ENCODE data around the gene RNF10. TPM values are rescaled to one million over a fixed set of nuclear protein-coding genes. Genes with fewer than 3 reads are reported as not detected.
"Not testable (repeated sequence)": the region's sequence is repeated elsewhere in the genome, so short reads cannot be mapped to it uniquely, and the experiment has no call there.

RNF10 gene
- total RNA-seq, result 331 TPM

- peak; percentile 92 for ATAC-seq
- intact Hi-C loops (cut with DNase I), result no loop called here
- peak; percentile 89 for DNase-seq (ENCODE audit: low spot score)
Measured at GRCh38 chr12:120534203-120534702, at the start of gene RNF10. RNF10 (plus strand) TSS chr12:120534356; CDS start chr12:120534812, 456 bp downstream.

GRCh38 chr12:120485961-120486881 is 47.9 kb upstream of the RNF10 start:
- intact Hi-C loops (cut with DNase I), result no loop called here
- DNase-seq (ENCODE audit: low spot score) (no peak), ATAC-seq (no peak)

GRCh38 chr12:120487552-120487951 is 46.6 kb upstream of the RNF10 start:
- DNase-seq (ENCODE audit: low spot score); ATAC-seq; intact Hi-C loops (cut with DNase I): not testable (repeated sequence)

- intact Hi-C loops (cut with DNase I), result no loop called here
- no peak for ATAC-seq
- no peak for DNase-seq (ENCODE audit: low spot score)
Measured at GRCh38 chr12:120488057-120488640, 46.0 kb upstream of the RNF10 start.

GRCh38 chr12:120489018-120489417 is 45.1 kb upstream of the RNF10 start:
- no peak for DNase-seq (ENCODE audit: low spot score)
- ATAC-seq, result no peak
- intact Hi-C loops (cut with DNase I), result no loop called here

GRCh38 chr12:120490325-120490724 is 43.8 kb upstream of the RNF10 start:
- intact Hi-C loops (cut with DNase I), result no loop called here
- DNase-seq (ENCODE audit: low spot score) (no peak), ATAC-seq (no peak)

GRCh38 chr12:120490833-120491512 is 43.2 kb upstream of the RNF10 start:
- DNase-seq (ENCODE audit: low spot score) (no peak), ATAC-seq (no peak)
- intact Hi-C loops (cut with DNase I), result no loop called here

GRCh38 chr12:120495186-120495730 is 38.9 kb upstream of the RNF10 start:
- ATAC-seq, result peak; percentile 3
- intact Hi-C loops (cut with DNase I), result no loop called here
- DNase-seq (ENCODE audit: low spot score), result no peak

GRCh38 chr12:120495731-120496412 is 38.3 kb upstream of the RNF10 start, which contains the start of gene DYNLL1:
DYNLL1 (plus strand) TSS chr12:120496113; CDS start chr12:120496422, 309 bp downstream.
- intact Hi-C loops (cut with DNase I), result no loop called here
- ATAC-seq, result peak; percentile 99
- DNase-seq (ENCODE audit: low spot score), result peak; percentile 98

- DNase-seq (ENCODE audit: low spot score) (peak; percentile 84), ATAC-seq (peak; percentile 82)
- intact Hi-C loops (cut with DNase I), result no loop called here
Measured at GRCh38 chr12:120496413-120497340, 37.5 kb upstream of the RNF10 start.

- DNase-seq (ENCODE audit: low spot score) (no peak), ATAC-seq (no peak)
- intact Hi-C loops (cut with DNase I), result no loop called here
Measured at GRCh38 chr12:120497524-120498150, 36.5 kb upstream of the RNF10 start.

- intact Hi-C loops (cut with DNase I), result no loop called here
- DNase-seq (ENCODE audit: low spot score) (no peak), ATAC-seq (no peak)
Measured at GRCh38 chr12:120498870-120499515, 35.2 kb upstream of the RNF10 start.

- ATAC-seq (no peak), DNase-seq (ENCODE audit: low spot score) (no peak)
- intact Hi-C loops (cut with DNase I), result no loop called here
Measured at GRCh38 chr12:120500581-120500980, 33.6 kb upstream of the RNF10 start.

GRCh38 chr12:120504587-120504986 is 29.6 kb upstream of the RNF10 start:
- intact Hi-C loops (cut with DNase I), result no loop called here
- no peak for ATAC-seq
- no peak for DNase-seq (ENCODE audit: low spot score)

GRCh38 chr12:120508537-120508936 is 25.6 kb upstream of the RNF10 start:
- intact Hi-C loops (cut with DNase I), result no loop called here
- ATAC-seq (no peak), DNase-seq (ENCODE audit: low spot score) (no peak)

GRCh38 chr12:120514002-120514401 is 20.2 kb upstream of the RNF10 start:
- ATAC-seq, result peak; percentile 81
- DNase-seq (ENCODE audit: low spot score), result no peak
- intact Hi-C loops (cut with DNase I), result no loop called here

GRCh38 chr12:120515496-120515895 is 18.7 kb upstream of the RNF10 start:
- intact Hi-C loops (cut with DNase I), result no loop called here
- DNase-seq (ENCODE audit: low spot score) (no peak), ATAC-seq (peak; percentile 38)
